SK-N-SH (cell line): ENCODE data around the gene AZIN2. TPM values are rescaled to one million over a fixed set of nuclear protein-coding genes. Genes with fewer than 3 reads are reported as not detected.
"Not testable (repeated sequence)": the region's sequence is repeated elsewhere in the genome, so short reads cannot be mapped to it uniquely, and the experiment has no call there.

Experiments used
- CTCF ChIA-PET: fragments of 300-600, 350-600 bp; formaldehyde crosslinking; extraction: SDS; loops from one replicate; lab custom pipeline; 2021; lab: Yijun Ruan, JAX
- POLR2A ChIA-PET: fragments of 350-600 bp; sonication (Branson Sonifier 250); formaldehyde crosslinking; extraction: SDS; loops from one replicate; lab custom pipeline; 2020; ENCODE audit warnings: antibody characterized with exemption, inconsistent platforms; lab: Yijun Ruan, JAX
- DNase-seq: peaks from one replicate; pipeline ENCODE4 v3.0.0; 2012
- H2AFZ ChIP-seq: fragments of 200-600 bp; sonication (generic); 2 replicates; pipeline ENCODE4 v1.8.1; 2016; ENCODE audit warnings: antibody characterized with exemption, mild to moderate bottlenecking, low read depth
- H3F3A ChIP-seq: fragments of 200-600 bp; sonication (generic); replicated peaks from 2 replicates; pipeline ENCODE3; 2016; ENCODE audit warnings: antibody characterized with exemption, mild to moderate bottlenecking; ENCODE audit not compliant: insufficient read depth
- H3K27ac ChIP-seq, 2 experiments: fragments of 200-500 bp in 1 of 2; fragments of 200-600 bp in 1 of 2; sonication (Bioruptor generic) in 1 of 2; sonication (generic), shearing (Covaris generic) in 1 of 2; 2 replicates each; pipeline versions ENCODE4 v1.5.1 to v1.6.1; 2014 to 2016; ENCODE audit warnings: low read depth in 2 of 2, inconsistent platforms in 1 of 2, low read length in 1 of 2, mild to moderate bottlenecking in 1 of 2, mixed read lengths in 1 of 2
- H3K27me3 ChIP-seq: fragments of 200-600 bp; sonication (generic), shearing (Covaris generic); 2 replicates; pipeline ENCODE4 v1.6.1; 2016; ENCODE audit warnings: mixed run types; ENCODE audit not compliant: insufficient read depth
- H3K36me3 ChIP-seq, 2 experiments: fragments of 200-500 bp in 1 of 2; fragments of 200-600 bp in 1 of 2; sonication (Bioruptor generic) in 1 of 2; sonication (generic) in 1 of 2; replicated peaks in 1 of 2; 2 replicates each; pipeline versions ENCODE3 to v1.5.1; 2014 to 2016; ENCODE audit warnings: low read length in 1 of 2, mild to moderate bottlenecking in 1 of 2; ENCODE audit not compliant: insufficient read depth in 2 of 2, control insufficient read depth in 1 of 2
- H3K4me1 ChIP-seq, 2 experiments: fragments of 200-500 bp in 1 of 2; fragments of 200-600 bp in 1 of 2; sonication (Bioruptor generic) in 1 of 2; sonication (generic), shearing (Covaris generic) in 1 of 2; 2 replicates each; pipeline versions ENCODE4 v1.5.1 to v1.6.1; 2014 to 2016; ENCODE audit warnings: low read depth in 1 of 2, low read length in 1 of 2, mixed run types in 1 of 2; ENCODE audit not compliant: insufficient read depth in 2 of 2, control insufficient read depth in 1 of 2
- H3K4me2 ChIP-seq: fragments of 200-600 bp; sonication (generic), shearing (Covaris generic); 2 replicates; pipeline ENCODE4 v1.6.1; 2017; ENCODE audit warnings: mixed run types
- H3K4me3 ChIP-seq, 2 experiments: fragments of 200-500 bp in 1 of 2; fragments of 200-600 bp in 1 of 2; sonication (Bioruptor generic) in 1 of 2; sonication (generic), shearing (Covaris generic) in 1 of 2; 2 replicates each; pipeline versions ENCODE4 v1.5.1 to v1.8.1; 2014 to 2016; ENCODE audit warnings: low read depth in 2 of 2, inconsistent platforms in 1 of 2, low read length in 1 of 2, mild to moderate bottlenecking in 1 of 2, mixed read lengths in 1 of 2, moderate library complexity in 1 of 2
- H3K79me2 ChIP-seq: fragments of 200-600 bp; sonication (generic); 2 replicates; pipeline ENCODE4 v1.8.1; 2017; ENCODE audit warnings: mild to moderate bottlenecking; ENCODE audit not compliant: insufficient read depth
- H3K9ac ChIP-seq: fragments of 200-600 bp; sonication (generic); 2 replicates; pipeline ENCODE4 v1.6.1; 2017; ENCODE audit warnings: mixed run types
- H3K9me2 ChIP-seq: fragments of 200-600 bp; sonication (generic); 2 replicates; pipeline ENCODE4 v1.6.1; 2017; ENCODE audit warnings: mixed run types
- H3K9me3 ChIP-seq: fragments of 200-600 bp; sonication (generic); 2 replicates; pipeline ENCODE4 v1.6.1; 2017; ENCODE audit warnings: mixed run types, mild to moderate bottlenecking, moderate library complexity
- H4K20me1 ChIP-seq: fragments of 200-600 bp; sonication (generic); 2 replicates; pipeline ENCODE4 v1.6.1; 2017; ENCODE audit warnings: mild to moderate bottlenecking, mixed run types; ENCODE audit not compliant: insufficient read depth
- CTCF ChIP-seq: fragments of 200-600 bp; sonication (generic); IDR thresholded peaks from 2 replicates; pipeline ENCODE4 v1.6.1; 2017; ENCODE audit warnings: antibody characterized with exemption, mild to moderate bottlenecking, moderate library complexity
- EZH2phosphoT487 ChIP-seq: fragments of 200-600 bp; sonication (generic); IDR thresholded peaks from 2 replicates; pipeline ENCODE4 v1.6.1; 2017; ENCODE audit warnings: low read depth, mixed run types, mild to moderate bottlenecking, antibody characterized with exemption, moderate library complexity, borderline replicate concordance
- FOSL2 ChIP-seq: IDR thresholded peaks from 2 replicates; pipeline ENCODE4 v1.4.0; 2012; ENCODE audit warnings: low read depth, mild to moderate bottlenecking, moderate library complexity, borderline replicate concordance
- FOXM1 ChIP-seq: IDR thresholded peaks from 2 replicates; pipeline ENCODE4 v1.4.0; 2012; ENCODE audit warnings: low read depth, mild to moderate bottlenecking
- GABPA ChIP-seq: IDR thresholded peaks from 2 replicates; pipeline ENCODE4 v1.4.0; 2012; ENCODE audit warnings: low read depth, mild to moderate bottlenecking
- GATA2 ChIP-seq: sonication (generic); formaldehyde crosslinking; IDR thresholded peaks from 2 replicates; pipeline ENCODE4 v1.5.0; 2020; ENCODE audit warnings: mild to moderate bottlenecking, missing genetic modification reagents
- JUND ChIP-seq: IDR thresholded peaks from 2 replicates; pipeline ENCODE4 v1.4.0; 2012
- MAX ChIP-seq: IDR thresholded peaks from 2 replicates; pipeline ENCODE4 v1.4.0; 2012; ENCODE audit warnings: low read depth
- RAD21 ChIP-seq: IDR thresholded peaks from 2 replicates; pipeline ENCODE4 v1.6.1; 2012; ENCODE audit warnings: mild to moderate bottlenecking, low read length
- RCOR1 ChIP-seq: fragments of 150-350 bp; IDR thresholded peaks from 2 replicates; pipeline ENCODE4 v1.6.1; 2017; ENCODE audit warnings: antibody characterized with exemption, low read length
- RFX5 ChIP-seq: IDR thresholded peaks from 2 replicates; pipeline ENCODE4 v1.6.1; 2012; ENCODE audit warnings: mild to moderate bottlenecking, improper control_type of control experiment, low read length
- TCF12 ChIP-seq: IDR thresholded peaks from 2 replicates; pipeline ENCODE4 v1.4.0; 2012
- TEAD4 ChIP-seq: IDR thresholded peaks from 2 replicates; pipeline ENCODE4 v1.4.0; 2012; ENCODE audit warnings: mild to moderate bottlenecking, borderline replicate concordance; ENCODE audit not compliant: insufficient read depth
- USF2 ChIP-seq: fragments of 150-350 bp; IDR thresholded peaks from 2 replicates; pipeline ENCODE4 v1.6.1; 2017; ENCODE audit warnings: antibody characterized with exemption, low read length, low read depth, borderline replicate concordance
- WGBS: methylation state at CpG from one replicate; pipeline ENCODE4 v1.1.6; 2017; ENCODE audit warnings: low lambda C conversion rate; 5-methylcytosine and 5-hydroxymethylcytosine counted together
- polyA plus RNA-seq, 3 experiments: library from polyadenylated mRNA; depleted of rRNA; stranded (reverse); fragments of >200 nt; gene quantifications; 2 replicates each; pipeline ENCODE4 v1.2.3, GENCODE V29; 2012

Gene AZIN2
- polyA plus RNA-seq, 1 of the 3 experiments (the other 2 are of a cell fraction), result 17.8 TPM

GRCh38 chr1:33061834-33062233 is 19.1 kb upstream of the AZIN2 start:
- Histone ChIP-seq H3K79me2 (no peaks in the 10 kb centered on the region), H3K4me3 (no peak overlapping the region), H3K27me3 (no peaks in the 10 kb centered on the region), H3K27ac (no peak overlapping the region), H3K36me3 (no peaks in the 10 kb centered on the region), H3F3A (peaks cover 11% of the 10 kb centered on the region), H4K20me1 (no peaks in the 10 kb centered on the region), H3K4me1 (peaks cover 0 to 2% of the 10 kb centered on the region in 2 experiments; a peak in 1 of 4 replicates), H3K9me3 (peaks cover 6% of the 10 kb centered on the region; the same call in 1 of the 2 replicates), H3K9me2 (no peaks in the 10 kb centered on the region), H3K9ac (no peak overlapping the region), H3K4me2 (no peak overlapping the region), H2AFZ (no peak overlapping the region)
- ChIA-PET CTCF (interaction anchor here (1.0 to 8.8 kb wide), 3 partner anchors 34 to 170 kb away, joined by 3 to 120 read pairs (median 4); no protein-coding TSS in a partner anchor), POLR2A (interaction anchor here (0.9 kb wide), 1 partner anchor 19 kb away, joined by 4 read pairs; no protein-coding TSS in a partner anchor)
- TF ChIP-seq EZH2phosphoT487 (no peak), RFX5 (no peak), TEAD4 (no peak), RAD21 (no peak), MAX (no peak), GATA2 (CRISPR knock-in tag) (no peak), TCF12 (no peak), USF2 (no peak), CTCF (no peak), RCOR1 (no peak), GABPA (no peak), FOSL2 (no peak), FOXM1 (no peak), JUND (no peak)
- no peak for DNase-seq

GRCh38 chr1:33064284-33064683 is 16.7 kb upstream of the AZIN2 start:
- H3K27me3 ChIP-seq, H2AFZ ChIP-seq, DNase-seq, H3K4me1 ChIP-seq, H3K9me3 ChIP-seq, H3K9ac ChIP-seq, POLR2A ChIA-PET, H3K79me2 ChIP-seq, H3K36me3 ChIP-seq, H3K4me3 ChIP-seq, H4K20me1 ChIP-seq, H3K27ac ChIP-seq, H3K4me2 ChIP-seq, H3K9me2 ChIP-seq: not testable (repeated sequence)
- 54% methylated on average over 9 of the region's 9 CpGs for WGBS
- CTCF ChIA-PET, result interaction anchor here (1.0 kb wide), 1 partner anchor 22 kb away, joined by 3 read pairs; no protein-coding TSS in a partner anchor
- H3F3A ChIP-seq, result peaks cover 11% of the 10 kb centered on the region
